Esophagus squamous epithelium (tissue), 5 donors: ENCODE data around the gene ACTN4. TPM values are rescaled to one million over a fixed set of nuclear protein-coding genes. Genes with fewer than 3 reads are reported as not detected.

Source experiments
- DNase-seq: peaks from one replicate; lab custom pipeline; 2025; lab: John Stamatoyannopoulos, UW
- H3K27ac ChIP-seq, 4 donors: fragments of 200-600 bp; sonication (generic); one replicate each; pipeline ENCODE4 v1.5.1; 2016 to 2019; ENCODE audit warnings: mild to moderate bottlenecking in 1 of 4
- H3K27me3 ChIP-seq, 4 donors: fragments of 200-600 bp; sonication (generic); 1 replicate in 3 of 4; 2 replicates in 1 of 4; pipeline versions ENCODE4 v1.5.1 to v1.6.0; 2017 to 2021; ENCODE audit warnings: antibody characterized with exemption in 1 of 4
- H3K36me3 ChIP-seq, 3 donors: fragments of 200-600 bp; sonication (generic); one replicate each; pipeline ENCODE4 v1.5.1; 2016 to 2019
- H3K4me1 ChIP-seq, 3 donors: fragments of 200-600 bp; sonication (generic); one replicate each; pipeline ENCODE4 v1.5.1; 2017 to 2019
- H3K4me3 ChIP-seq, 4 donors: fragments of 200-600 bp; sonication (generic); 1 replicate in 3 of 4; 2 replicates in 1 of 4; pipeline ENCODE4 v1.5.1; 2016 to 2019; ENCODE audit warnings: mild to moderate bottlenecking in 2 of 4, moderate library complexity in 1 of 4
- H3K9me3 ChIP-seq, 3 donors: fragments of 200-600 bp; sonication (generic); one replicate each; pipeline ENCODE4 v1.5.1; 2016 to 2019
- POLR2A ChIP-seq, 4 donors: fragments of 450-650 bp; IDR thresholded peaks; one replicate each; pipeline ENCODE4 v1.6.1; 2017; ENCODE audit warnings: antibody characterized with exemption in 4 of 4, mild to moderate bottlenecking in 4 of 4, moderate library complexity in 3 of 4
- WGBS, 2 donors: methylation state at CpG; one replicate each; pipeline ENCODE4 v1.1.5; 2018; 5-methylcytosine and 5-hydroxymethylcytosine counted together
- intact Hi-C: fragments of 100-400 bp; cut with DNase I; formaldehyde crosslinking; loops from one replicate; pipeline ENCODE4 v1.15.0; 2022
- total RNA-seq, 4 donors: library from RNA; depleted of rRNA; stranded (reverse); fragments of >200 nt; gene quantifications; one replicate each; pipeline ENCODE4 v1.1.0, GENCODE V29; 2016
- TF ChIP-seq, protein P1 (sequence below), 6 experiments: fragments of 450-650 bp in 4 of 6; fragments of 200-600 bp in 2 of 6; sonication (generic) in 2 of 6; IDR thresholded peaks; one replicate each; pipeline ENCODE4 v1.5.1; 2016 to 2019; ENCODE audit warnings: antibody characterized with exemption in 6 of 6, mild to moderate bottlenecking in 4 of 6, moderate library complexity in 4 of 6
- donor health status: DM: yes; HTN: yes; CAD: no.

Gene ACTN4
- total RNA-seq, 4 donors from 2014 or later, result 302 to 705 (median 414) TPM

DNA sequence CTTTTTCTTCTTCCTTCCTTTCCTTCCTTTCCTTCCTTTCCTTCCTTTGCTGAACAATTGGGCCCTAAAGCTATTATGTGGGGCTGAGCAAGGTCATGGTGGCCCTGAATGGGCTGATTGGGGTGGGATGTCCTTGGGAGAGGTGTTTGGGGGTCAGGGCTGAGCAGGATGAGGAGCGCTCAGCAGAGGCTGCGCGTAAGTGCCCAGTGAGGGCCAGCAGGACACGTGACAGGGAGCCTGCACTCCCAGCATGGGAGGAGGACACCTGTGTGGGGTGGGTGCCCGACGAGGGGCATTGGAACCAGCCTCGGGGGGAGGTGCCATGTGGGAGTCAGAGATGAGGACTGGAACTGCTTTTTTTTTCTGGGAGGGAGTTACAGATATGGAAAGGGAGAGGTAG, 131.3 kb downstream of the ACTN4 start:
- intact Hi-C loops, result no loop called here
- H3K9me3 ChIP-seq, result no peaks in the 10 kb centered on the region
- 50 to 77% methylated on average over 4 to 7 of the region's 7 CpGs for WGBS, 2 donors
- no peak for TF ChIP-seq POLR2A (IDR thresholded peaks at IDR 0.05)
- TF ChIP-seq, protein P1, sequence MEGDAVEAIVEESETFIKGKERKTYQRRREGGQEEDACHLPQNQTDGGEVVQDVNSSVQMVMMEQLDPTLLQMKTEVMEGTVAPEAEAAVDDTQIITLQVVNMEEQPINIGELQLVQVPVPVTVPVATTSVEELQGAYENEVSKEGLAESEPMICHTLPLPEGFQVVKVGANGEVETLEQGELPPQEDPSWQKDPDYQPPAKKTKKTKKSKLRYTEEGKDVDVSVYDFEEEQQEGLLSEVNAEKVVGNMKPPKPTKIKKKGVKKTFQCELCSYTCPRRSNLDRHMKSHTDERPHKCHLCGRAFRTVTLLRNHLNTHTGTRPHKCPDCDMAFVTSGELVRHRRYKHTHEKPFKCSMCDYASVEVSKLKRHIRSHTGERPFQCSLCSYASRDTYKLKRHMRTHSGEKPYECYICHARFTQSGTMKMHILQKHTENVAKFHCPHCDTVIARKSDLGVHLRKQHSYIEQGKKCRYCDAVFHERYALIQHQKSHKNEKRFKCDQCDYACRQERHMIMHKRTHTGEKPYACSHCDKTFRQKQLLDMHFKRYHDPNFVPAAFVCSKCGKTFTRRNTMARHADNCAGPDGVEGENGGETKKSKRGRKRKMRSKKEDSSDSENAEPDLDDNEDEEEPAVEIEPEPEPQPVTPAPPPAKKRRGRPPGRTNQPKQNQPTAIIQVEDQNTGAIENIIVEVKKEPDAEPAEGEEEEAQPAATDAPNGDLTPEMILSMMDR (IDR thresholded peaks at IDR 0.05), result no peak
- H3K36me3 ChIP-seq, result no peaks in the 10 kb centered on the region
- H3K27me3 ChIP-seq, result no peaks in the 10 kb centered on the region
- peaks cover 6 to 25% (median 8%) of the 10 kb centered on the region in 3 donors for H3K4me1 ChIP-seq
- no peak for DNase-seq
- no peak overlapping the region for H3K27ac ChIP-seq
- H3K4me3 ChIP-seq, result no peak overlapping the region

DNA sequence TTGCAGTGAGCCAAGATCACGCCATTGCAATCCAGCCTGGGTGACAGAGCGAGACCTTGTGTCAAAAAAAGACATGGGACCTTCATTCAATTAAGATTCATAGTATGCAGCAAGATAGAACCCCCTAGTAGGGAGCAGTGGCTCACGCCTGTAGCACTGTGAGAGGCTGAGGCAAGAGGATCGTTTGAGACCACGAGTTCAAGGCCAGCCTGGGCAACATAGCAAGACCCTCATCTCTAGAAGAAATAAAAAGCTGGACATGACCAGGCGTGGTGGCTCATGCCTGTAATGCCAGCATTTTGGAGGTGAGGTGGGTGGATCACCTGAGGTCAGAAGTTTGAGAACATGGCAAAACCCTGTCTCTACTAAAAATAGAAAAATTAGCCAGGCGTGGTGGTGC, 133.0 kb downstream of the ACTN4 start:
- Histone ChIP-seq H3K27me3 (no peaks in the 10 kb centered on the region), H3K4me1 (peaks cover 0 to 8% (median 0%) of the 10 kb centered on the region in 3 donors), H3K27ac (no peak overlapping the region), H3K36me3 (no peaks in the 10 kb centered on the region), H3K4me3 (no peak overlapping the region), H3K9me3 (no peaks in the 10 kb centered on the region)
- DNase-seq, result no peak
- intact Hi-C loops, result no loop called here
- WGBS, 2 donors, result 82 to 85% methylated on average over 7 of the region's 7 CpGs
- no peak for TF ChIP-seq POLR2A (IDR thresholded peaks at IDR 0.05)
- TF ChIP-seq, protein P1 (IDR thresholded peaks at IDR 0.05), result no peak

DNA sequence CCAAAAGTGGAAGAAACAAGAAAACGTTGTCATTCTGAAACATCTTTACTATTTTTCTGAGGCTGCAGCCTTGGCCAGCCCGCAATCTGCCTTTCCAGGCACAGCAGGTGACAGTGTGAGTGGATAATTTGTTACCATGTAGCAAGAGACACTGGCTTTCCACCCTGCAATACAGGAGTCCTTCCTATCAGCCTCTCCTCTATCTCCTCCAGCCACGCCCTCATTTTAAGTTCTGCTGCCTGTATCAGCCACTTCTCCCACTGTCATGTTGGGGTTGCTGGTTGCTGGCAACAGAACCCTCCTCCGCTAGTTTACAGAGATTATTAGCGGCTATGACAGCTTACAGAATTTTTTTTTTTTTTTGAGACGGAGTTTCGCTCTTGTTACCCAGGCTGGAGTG, 133.6 kb downstream of the ACTN4 start:
- TF ChIP-seq, protein P1 (IDR thresholded peaks at IDR 0.05), result no peak
- TF ChIP-seq POLR2A (IDR thresholded peaks at IDR 0.05), result no peak
- no peak for DNase-seq
- H3K27me3 ChIP-seq, result no peaks in the 10 kb centered on the region
- WGBS, 2 donors, result 73 to 82% methylated on average over 7 of the region's 7 CpGs
- peaks cover 0 to 4% (median 0%) of the 10 kb centered on the region in 3 donors for H3K4me1 ChIP-seq
- no peaks in the 10 kb centered on the region for H3K36me3 ChIP-seq
- intact Hi-C loops, result no loop called here
- no peaks in the 10 kb centered on the region for H3K9me3 ChIP-seq
- no peak overlapping the region for H3K4me3 ChIP-seq
- no peak overlapping the region for H3K27ac ChIP-seq

Other genes starting within 250 kb of the ACTN4 start
- 10 to 100 TPM; 14.4 to 40.0 (median 21.2) TPM for gene FAM98C, start 244.6 kb upstream of the ACTN4 start, total RNA-seq
- 1 to 10 TPM in 1 of 4 donors, under 1 TPM in 2, not detected in 1; 0.35 to 4.2 (median 0.64) TPM for gene RASGRP4, start 221.4 kb upstream of the ACTN4 start, total RNA-seq
- 10 to 100 TPM; 11.2 to 18.3 (median 13.8) TPM for gene RYR1, start 214.0 kb upstream of the ACTN4 start, total RNA-seq
- 1 to 10 TPM; 1.5 to 4.2 (median 2.7) TPM for gene MAP4K1, start 29.7 kb upstream of the ACTN4 start, total RNA-seq
- gene EIF3K, start 28.5 kb upstream of the ACTN4 start, total RNA-seq, result 100 to 1,000 TPM; 437 to 578 (median 516) TPM
- 1 to 10 TPM; 1.5 to 4.2 (median 1.8) TPM for gene CAPN12, start 96.8 kb downstream of the ACTN4 start, total RNA-seq
- 100 to 1,000 TPM in 2 of 4 donors, 10 to 100 TPM in 1, 1 to 10 TPM in 1; 7.1 to 266 (median 114) TPM for gene LGALS7, start 125.9 kb downstream of the ACTN4 start, total RNA-seq
- gene LGALS7B, start 141.6 kb downstream of the ACTN4 start, total RNA-seq, result 1,000 to 10,000 TPM in 3 of 4 donors, 100 to 1,000 TPM in 1; 871 to 2,466 (median 1,613) TPM
- gene LGALS4, start 165.3 kb downstream of the ACTN4 start, total RNA-seq, result under 1 TPM in 2 of 4 donors, not detected in 2; 0.62 to 0.76 TPM
- 100 to 1,000 TPM in 1 of 4 donors, 10 to 100 TPM in 3; 63.4 to 129 (median 85.9) TPM for gene ECH1, start 184.1 kb downstream of the ACTN4 start, total RNA-seq
- 100 to 1,000 TPM; 136 to 186 (median 167) TPM for gene HNRNPL, start 202.3 kb downstream of the ACTN4 start, total RNA-seq
- gene RINL, start 230.6 kb downstream of the ACTN4 start, total RNA-seq, result 10 to 100 TPM in 1 of 4 donors, 1 to 10 TPM in 3; 4.8 to 14.9 (median 5.7) TPM